ENCODE data around the gene HNRNPA1L2.
"Not testable (repeated sequence)": the region's sequence is repeated elsewhere in the genome, so short reads cannot be mapped to it uniquely, and the experiment has no call there.

Gene HNRNPA1L2

GRCh38 chr13:52650731-52651130 is 8.5 kb downstream of the HNRNPA1L2 start:
- DNase-seq, result no peak

- no peak for DNase-seq
Measured at GRCh38 chr13:52651897-52652195, 9.6 kb downstream of the HNRNPA1L2 start.

GRCh38 chr13:52652196-52652979 is 10.2 kb downstream of the HNRNPA1L2 start, which contains the start of gene SUGT1:
Gene SUGT1 (plus strand): TSS chr13:52652836. CDS start chr13:52652921, 85 bp downstream.
- peak; percentile 94 to 95 for DNase-seq

GRCh38 chr13:52652980-52653303 is 10.7 kb downstream of the HNRNPA1L2 start:
- DNase-seq, result no peak

GRCh38 chr13:52659340-52659739 is 17.1 kb downstream of the HNRNPA1L2 start:
- DNase-seq, result no peak

GRCh38 chr13:52664272-52664671 is 22.0 kb downstream of the HNRNPA1L2 start:
- no peak for DNase-seq

GRCh38 chr13:52665325-52665724 is 23.1 kb downstream of the HNRNPA1L2 start:
- peak in 1 of 2 donors; percentile 12 for DNase-seq

- no peak for DNase-seq
Measured at GRCh38 chr13:52669677-52670076, 27.4 kb downstream of the HNRNPA1L2 start.

- no peak for DNase-seq
Measured at GRCh38 chr13:52670726-52671125, 28.5 kb downstream of the HNRNPA1L2 start.

GRCh38 chr13:52673465-52673864 is 31.2 kb downstream of the HNRNPA1L2 start:
- no peak for DNase-seq

GRCh38 chr13:52677823-52678222 is 35.6 kb downstream of the HNRNPA1L2 start:
- DNase-seq, result no peak

- not testable (repeated sequence) for DNase-seq
Measured at GRCh38 chr13:52685806-52686205, 43.6 kb downstream of the HNRNPA1L2 start.

- DNase-seq, result no peak
Measured at GRCh38 chr13:52686376-52686775, 44.1 kb downstream of the HNRNPA1L2 start.
